Keratinocyte (primary cell): ENCODE data around the gene BICDL1. TPM values are rescaled to one million over a fixed set of nuclear protein-coding genes. Genes with fewer than 3 reads are reported as not detected.

Experiments used
- DNase-seq: peaks from one replicate; pipeline ENCODE4 v3.0.0-alpha.2; 2011; ENCODE audit warnings: low read depth, missing footprints, low spot score
- FAIRE-seq: peaks from 2 replicates; lab custom pipeline; 2011; peaks lifted over from hg19 to GRCh38; lab: Jason Lieb, UNC
- H2AFZ ChIP-seq: 2 replicates; pipeline ENCODE4 v1.6.0; 2012; ENCODE audit warnings: low read length, control low read depth, inconsistent platforms; ENCODE audit not compliant: control insufficient read depth
- H3K27ac ChIP-seq: 2 replicates; pipeline ENCODE4 v1.5.1; 2011; ENCODE audit warnings: low read length; ENCODE audit not compliant: control insufficient read depth, insufficient read depth
- H3K27me3 ChIP-seq: 3 replicates; pipeline ENCODE4 v1.6.0; 2011; ENCODE audit warnings: low read length; ENCODE audit not compliant: control insufficient read depth, insufficient read depth; ENCODE audit errors: extremely low read depth
- H3K36me3 ChIP-seq, 2 experiments: 2 replicates in 1 of 2; 3 replicates in 1 of 2; pipeline ENCODE4 v1.5.1; 2011; ENCODE audit warnings: low read length in 2 of 2, mild to moderate bottlenecking in 1 of 2; ENCODE audit not compliant: control insufficient read depth in 2 of 2, insufficient read depth in 2 of 2; ENCODE audit errors: extremely low read depth in 1 of 2
- H3K4me1 ChIP-seq: 3 replicates; pipeline ENCODE4 v1.5.1; 2011; ENCODE audit warnings: low read length; ENCODE audit not compliant: control insufficient read depth, insufficient read depth; ENCODE audit errors: extremely low read depth
- H3K4me2 ChIP-seq: 3 replicates; pipeline ENCODE4 v1.6.0; 2011; ENCODE audit warnings: low read depth, low read length; ENCODE audit not compliant: control insufficient read depth, insufficient read depth; ENCODE audit errors: extremely low read depth
- H3K4me3 ChIP-seq, 3 experiments: fragments of 200-600 bp in 1 of 3; sonication (generic) in 1 of 3; 2 replicates in 2 of 3; 3 replicates in 1 of 3; pipeline ENCODE4 v1.5.1; 2011 to 2016; ENCODE audit warnings: low read length in 3 of 3, mild to moderate bottlenecking in 3 of 3, control low read depth in 2 of 3, inconsistent platforms in 1 of 3, low read depth in 1 of 3, mixed read lengths in 1 of 3, mixed run types in 1 of 3, moderate library complexity in 1 of 3; ENCODE audit not compliant: control insufficient read depth in 2 of 3, insufficient read depth in 2 of 3; ENCODE audit errors: extremely low read depth in 1 of 3
- H3K79me2 ChIP-seq: 2 replicates; pipeline ENCODE4 v1.6.0; 2012; ENCODE audit warnings: low read length; ENCODE audit not compliant: control insufficient read depth, insufficient read depth
- H3K9ac ChIP-seq: 3 replicates; pipeline ENCODE4 v1.6.0; 2011; ENCODE audit warnings: low read length; ENCODE audit not compliant: control insufficient read depth, insufficient read depth; ENCODE audit errors: extremely low read depth
- H3K9me1 ChIP-seq: 3 replicates; pipeline ENCODE4 v1.6.0; 2011; ENCODE audit warnings: low read length; ENCODE audit not compliant: control insufficient read depth, insufficient read depth; ENCODE audit errors: extremely low read depth
- H3K9me3 ChIP-seq: 2 replicates; pipeline ENCODE4 v1.5.1; 2012; ENCODE audit warnings: low read depth, low read length; ENCODE audit not compliant: control insufficient read depth
- H4K20me1 ChIP-seq: 3 replicates; pipeline ENCODE4 v1.6.0; 2011; ENCODE audit warnings: low read length; ENCODE audit not compliant: control insufficient read depth, insufficient read depth; ENCODE audit errors: extremely low read depth
- EZH2 ChIP-seq: IDR thresholded peaks from one replicate; pipeline ENCODE4 v1.6.1; 2012; ENCODE audit warnings: inconsistent platforms, mild to moderate bottlenecking, low read length, moderate library complexity
- dilution Hi-C: fragments of 300-500 bp; cut with MboI; formaldehyde crosslinking; loops from one replicate; pipeline ENCODE4 v1.7.0; 2020; ENCODE audit warnings: low sequenced_read_pairs; ENCODE audit not compliant: extremely low pct_ligation_motif_present
- polyA plus RNA-seq, 5 experiments: library from polyadenylated mRNA; depleted of rRNA in 3 of 5; stranded (reverse) in 3 of 5; stranded (forward) in 1 of 5; unstranded in 1 of 5; fragments of >200 nt; gene quantifications; 1 replicate in 1 of 5; 2 replicates in 3 of 5; 3 replicates in 1 of 5; pipeline versions ENCODE4 v1.2.1 to v1.2.3, GENCODE V29; 2011 to 2012; ENCODE audit warnings: missing spikeins in 2 of 5, low read depth in 1 of 5, low replicate concordance in 1 of 5
- TF ChIP-seq, protein P1 (sequence below), 3 experiments: IDR thresholded peaks in 1 of 3; conservative IDR thresholded peaks in 1 of 3; optimal IDR thresholded peaks in 1 of 3; 2 replicates in 2 of 3; 3 replicates in 1 of 3; pipeline versions ENCODE3 to v1.5.1; 2011; ENCODE audit warnings: low read length in 3 of 3, mild to moderate bottlenecking in 3 of 3, moderate library complexity in 2 of 3, control low read depth in 1 of 3, inconsistent platforms in 1 of 3; ENCODE audit not compliant: insufficient read depth in 2 of 3; ENCODE audit errors: extremely low read depth in 1 of 3

Gene BICDL1
- polyA plus RNA-seq, 1 donor (not counting 4 experiments of a cell fraction or from before 2014, with no cell fraction given): 6.4 TPM

DNA sequence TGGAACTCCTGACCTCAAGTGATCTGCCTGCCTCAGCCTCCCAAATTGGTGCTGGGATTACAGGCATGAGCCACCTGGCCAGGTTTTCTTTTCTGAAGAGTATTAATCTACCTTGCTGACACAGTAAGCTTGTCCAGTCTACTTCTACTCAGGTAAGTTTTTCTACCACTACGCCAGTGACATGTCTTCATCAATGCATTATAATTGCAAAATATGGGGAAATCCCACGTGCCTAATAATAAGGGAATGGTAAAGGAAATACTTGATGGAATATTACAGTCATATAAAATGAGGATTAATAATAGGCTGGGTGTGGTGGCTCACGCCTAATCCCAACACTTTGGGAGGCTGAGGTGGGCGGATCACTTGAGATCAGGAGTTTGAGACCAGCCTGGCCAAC lies 65.3 kb downstream of the BICDL1 start:
- FAIRE-seq (no peak), DNase-seq (no peak)
- dilution Hi-C loops: no loop called here
- H3K4me2 ChIP-seq: no peak overlapping the region
- TF ChIP-seq, protein P1, sequence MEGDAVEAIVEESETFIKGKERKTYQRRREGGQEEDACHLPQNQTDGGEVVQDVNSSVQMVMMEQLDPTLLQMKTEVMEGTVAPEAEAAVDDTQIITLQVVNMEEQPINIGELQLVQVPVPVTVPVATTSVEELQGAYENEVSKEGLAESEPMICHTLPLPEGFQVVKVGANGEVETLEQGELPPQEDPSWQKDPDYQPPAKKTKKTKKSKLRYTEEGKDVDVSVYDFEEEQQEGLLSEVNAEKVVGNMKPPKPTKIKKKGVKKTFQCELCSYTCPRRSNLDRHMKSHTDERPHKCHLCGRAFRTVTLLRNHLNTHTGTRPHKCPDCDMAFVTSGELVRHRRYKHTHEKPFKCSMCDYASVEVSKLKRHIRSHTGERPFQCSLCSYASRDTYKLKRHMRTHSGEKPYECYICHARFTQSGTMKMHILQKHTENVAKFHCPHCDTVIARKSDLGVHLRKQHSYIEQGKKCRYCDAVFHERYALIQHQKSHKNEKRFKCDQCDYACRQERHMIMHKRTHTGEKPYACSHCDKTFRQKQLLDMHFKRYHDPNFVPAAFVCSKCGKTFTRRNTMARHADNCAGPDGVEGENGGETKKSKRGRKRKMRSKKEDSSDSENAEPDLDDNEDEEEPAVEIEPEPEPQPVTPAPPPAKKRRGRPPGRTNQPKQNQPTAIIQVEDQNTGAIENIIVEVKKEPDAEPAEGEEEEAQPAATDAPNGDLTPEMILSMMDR (optimal IDR thresholded peaks at IDR 0.05 in 1 of 3, IDR thresholded peaks at IDR 0.05 in 1 of 3, conservative IDR thresholded peaks at IDR 0.05 in 1 of 3; ENCODE audit: extremely low read depth in 1 of 3, insufficient read depth in 2 of 3, low read length in 3 of 3): no peak
- no peak for TF ChIP-seq EZH2
- no peaks in the 10 kb centered on the region for H4K20me1 ChIP-seq
- H3K36me3 ChIP-seq: no peaks in the 10 kb centered on the region
- H3K4me3 ChIP-seq: no peak overlapping the region
- H3K9me1 ChIP-seq: no peaks in the 10 kb centered on the region
- H3K27me3 ChIP-seq: no peaks in the 10 kb centered on the region
- H3K4me1 ChIP-seq: peaks cover 16% of the 10 kb centered on the region
- H2AFZ ChIP-seq: no peak overlapping the region
- no peaks in the 10 kb centered on the region for H3K79me2 ChIP-seq
- H3K27ac ChIP-seq: peak overlapping the region; percentile 69
- H3K9me3 ChIP-seq: no peaks in the 10 kb centered on the region
- no peak overlapping the region for H3K9ac ChIP-seq

DNA sequence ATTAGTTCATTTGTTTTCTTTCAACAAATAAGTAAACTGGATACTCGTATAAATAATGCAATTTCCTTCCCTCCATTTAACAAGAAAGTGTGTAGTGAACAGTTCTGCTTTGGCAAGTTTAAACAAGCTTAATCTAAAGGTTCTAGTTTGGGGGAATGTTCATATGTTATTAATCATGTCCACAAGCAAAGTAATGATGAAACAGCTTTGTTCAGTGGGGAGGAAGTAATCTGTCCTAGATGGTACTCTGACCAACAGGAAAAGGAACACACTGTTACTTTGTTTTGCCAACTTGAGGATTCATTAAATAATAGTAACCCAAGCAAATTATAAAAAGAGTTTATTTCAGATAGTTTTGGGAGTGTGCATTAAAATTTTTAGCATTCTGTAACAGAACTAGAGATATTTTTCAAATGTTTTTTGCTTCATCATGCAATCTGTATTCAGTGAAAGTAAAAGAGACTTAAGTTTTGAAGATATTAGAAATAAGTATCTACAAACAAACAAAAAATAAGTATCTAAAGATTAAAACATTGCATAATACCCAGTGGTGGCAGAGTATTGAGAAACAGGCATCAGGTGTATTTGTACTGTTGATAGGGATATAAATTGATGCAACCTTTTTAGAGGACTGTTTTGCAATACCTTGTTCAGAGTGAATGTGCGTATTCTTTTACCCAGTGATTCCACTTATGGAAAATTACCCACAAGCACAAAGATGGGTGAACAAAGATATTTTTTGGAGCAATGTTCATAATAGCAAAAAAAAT lies 66.4 kb downstream of the BICDL1 start:
- dilution Hi-C loops: no loop called here

More for the DNA sequence above, 66.4 kb downstream of the BICDL1 start:
- Histone ChIP-seq H3K9ac (no peak overlapping the region), H3K4me1 (peaks cover 20% of the 10 kb centered on the region), H2AFZ (no peak overlapping the region), H3K4me2 (peak overlapping the region; percentile 56), H3K9me1 (no peaks in the 10 kb centered on the region), H3K27me3 (no peaks in the 10 kb centered on the region), H3K4me3 (no peak overlapping the region), H3K9me3 (no peaks in the 10 kb centered on the region), H3K79me2 (no peaks in the 10 kb centered on the region), H3K36me3 (no peaks in the 10 kb centered on the region), H4K20me1 (no peaks in the 10 kb centered on the region), H3K27ac (peak overlapping the region; percentile 69)
- DNase-seq: peak; percentile 45
- TF ChIP-seq EZH2: no peak
- TF ChIP-seq, protein P1 (optimal IDR thresholded peaks at IDR 0.05 in 1 of 3, IDR thresholded peaks at IDR 0.05 in 1 of 3, conservative IDR thresholded peaks at IDR 0.05 in 1 of 3; ENCODE audit: extremely low read depth in 1 of 3, insufficient read depth in 2 of 3, low read length in 3 of 3): no peak
- peak; percentile 76 for FAIRE-seq
